ENCODE data around the gene CLIP1.

CLIP1 gene

GRCh38 chr12:122355706-122356105, 66.8 kb downstream of the CLIP1 start:
- no peak for DNase-seq (ENCODE audit: low spot score)

- no peak for DNase-seq (ENCODE audit: low spot score)
Observed at GRCh38 chr12:122354958-122355641, 67.4 kb downstream of the CLIP1 start.

- DNase-seq (ENCODE audit: low spot score) = no peak
Observed at GRCh38 chr12:122352394-122352793, 70.1 kb downstream of the CLIP1 start.

GRCh38 chr12:122350141-122350848, 72.2 kb downstream of the CLIP1 start:
- DNase-seq (ENCODE audit: low spot score) = peak; percentile 77

GRCh38 chr12:122349078-122349477, 73.4 kb downstream of the CLIP1 start:
- DNase-seq (ENCODE audit: low spot score) = no peak

- DNase-seq (ENCODE audit: low spot score) = no peak
Observed at GRCh38 chr12:122348505-122348904, 74.0 kb downstream of the CLIP1 start.

GRCh38 chr12:122346054-122346453, 76.4 kb downstream of the CLIP1 start:
- DNase-seq (ENCODE audit: low spot score) = no peak

GRCh38 chr12:122345042-122345441, 77.4 kb downstream of the CLIP1 start:
- DNase-seq (ENCODE audit: low spot score) = no peak

- DNase-seq (ENCODE audit: low spot score) = peak; percentile 36
Observed at GRCh38 chr12:122336015-122336946, 86.2 kb downstream of the CLIP1 start.

GRCh38 chr12:122333142-122334087, 89.1 kb downstream of the CLIP1 start:
- DNase-seq (ENCODE audit: low spot score) = no peak

- DNase-seq (ENCODE audit: low spot score) = no peak
Observed at GRCh38 chr12:122327494-122328385, 94.7 kb downstream of the CLIP1 start.

- no peak for DNase-seq (ENCODE audit: low spot score)
Observed at GRCh38 chr12:122327014-122327413, 95.5 kb downstream of the CLIP1 start.

- DNase-seq (ENCODE audit: low spot score) = no peak
Observed at GRCh38 chr12:122326586-122326985, 95.9 kb downstream of the CLIP1 start.

GRCh38 chr12:122323311-122324019, 99.0 kb downstream of the CLIP1 start:
- DNase-seq (ENCODE audit: low spot score) = no peak

- DNase-seq (ENCODE audit: low spot score) = no peak
Observed at GRCh38 chr12:122322501-122322900, 100.0 kb downstream of the CLIP1 start.

GRCh38 chr12:122318607-122319605, 103.6 kb downstream of the CLIP1 start:
- peak; percentile 92 for DNase-seq (ENCODE audit: low spot score)

GRCh38 chr12:122312926-122313325, 109.5 kb downstream of the CLIP1 start:
- no peak for DNase-seq (ENCODE audit: low spot score)

GRCh38 chr12:122311696-122312095, 110.8 kb downstream of the CLIP1 start:
- DNase-seq (ENCODE audit: low spot score) = no peak

Data from AG08395 (cell line).